ENCODE measurements around the gene TFEB.

Gene TFEB

GRCh38 chr6:41671376-41671775, 64.0 kb downstream of the TFEB start:
- no peak for DNase-seq

- no peak for DNase-seq
Observed at GRCh38 chr6:41670703-41671360, 64.6 kb downstream of the TFEB start.

GRCh38 chr6:41668968-41669367, 66.4 kb downstream of the TFEB start:
- DNase-seq = no peak

DNA sequence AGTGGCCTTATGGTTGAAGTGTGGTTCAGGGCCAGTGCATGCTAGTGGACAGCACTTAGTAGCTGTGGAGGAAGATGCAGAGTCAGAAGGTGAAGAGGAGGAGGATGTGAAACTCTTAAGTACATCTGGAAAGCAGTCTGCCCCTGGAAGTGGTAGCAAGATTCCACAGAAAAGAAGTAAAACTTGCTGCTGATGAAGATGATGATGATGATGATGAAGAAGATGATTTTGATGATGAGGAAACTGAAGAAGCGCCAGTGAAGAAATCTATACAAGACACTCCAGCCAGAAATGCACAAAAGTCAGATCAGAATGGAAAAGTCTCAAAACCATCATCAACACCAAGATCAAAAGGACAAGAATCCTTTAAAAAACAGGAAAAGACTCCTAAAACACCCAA, 68.2 kb downstream of the TFEB start:
- no peak for DNase-seq

- no peak for DNase-seq
Observed at GRCh38 chr6:41664271-41664670, 71.1 kb downstream of the TFEB start.

- no peak for DNase-seq
Observed at GRCh38 chr6:41663568-41663967, 71.8 kb downstream of the TFEB start.

GRCh38 chr6:41659935-41660334, 75.5 kb downstream of the TFEB start:
- DNase-seq = no peak

DNA sequence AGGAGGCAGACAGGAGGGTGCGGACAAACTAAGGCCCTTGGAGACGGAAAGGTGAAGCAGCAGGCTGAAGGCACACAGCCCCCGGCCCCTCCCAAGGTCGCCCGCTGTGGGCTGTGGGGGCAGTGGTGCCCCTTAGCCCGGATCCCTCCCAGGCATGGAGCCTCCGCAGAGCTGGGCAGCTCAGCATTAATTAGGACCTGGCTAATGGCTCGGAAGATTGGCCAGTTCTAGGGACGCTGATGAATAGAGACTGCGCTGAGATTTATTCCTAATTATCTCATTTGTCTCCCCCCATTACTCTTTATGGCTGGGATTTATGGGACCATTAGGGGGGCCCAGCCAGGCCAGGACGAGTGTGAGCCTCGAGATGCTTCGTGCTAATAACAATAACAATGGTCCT, 76.8 kb downstream of the TFEB start:
- DNase-seq = no peak

- DNase-seq = no peak
Observed at GRCh38 chr6:41657131-41658094, 78.0 kb downstream of the TFEB start.

DNA sequence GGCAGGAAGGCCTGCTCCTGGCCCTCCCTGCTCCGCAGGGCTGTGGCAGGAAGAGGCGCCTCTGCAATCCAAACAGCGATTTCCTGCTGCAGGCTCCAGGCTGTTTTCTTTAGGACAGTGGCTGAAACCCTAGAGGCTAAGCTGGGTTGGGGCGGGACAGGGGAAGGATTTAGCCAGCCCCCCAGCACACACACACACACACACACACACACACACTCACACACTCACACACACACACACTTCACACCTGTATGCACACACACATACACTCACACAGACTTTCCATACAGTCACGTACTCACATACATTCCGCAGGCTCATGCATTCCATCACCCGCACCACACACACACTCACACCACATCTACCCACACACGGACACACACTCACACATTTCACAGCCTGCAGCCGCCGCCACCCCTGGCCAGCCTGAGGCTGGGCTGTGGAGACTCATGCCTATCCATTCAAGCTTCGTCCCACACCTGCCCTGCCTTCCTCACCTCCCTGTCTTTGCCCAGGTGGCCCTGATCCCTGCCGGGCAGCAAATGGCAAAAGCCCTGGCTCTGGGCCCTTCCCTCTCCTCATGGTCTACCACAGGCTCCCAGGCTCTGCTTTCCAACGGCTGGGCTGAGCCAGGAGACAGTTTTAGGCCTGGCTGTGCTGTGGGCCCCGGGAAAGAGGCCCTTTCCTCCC, 79.3 kb downstream of the TFEB start:
- DNase-seq = no peak

DNA sequence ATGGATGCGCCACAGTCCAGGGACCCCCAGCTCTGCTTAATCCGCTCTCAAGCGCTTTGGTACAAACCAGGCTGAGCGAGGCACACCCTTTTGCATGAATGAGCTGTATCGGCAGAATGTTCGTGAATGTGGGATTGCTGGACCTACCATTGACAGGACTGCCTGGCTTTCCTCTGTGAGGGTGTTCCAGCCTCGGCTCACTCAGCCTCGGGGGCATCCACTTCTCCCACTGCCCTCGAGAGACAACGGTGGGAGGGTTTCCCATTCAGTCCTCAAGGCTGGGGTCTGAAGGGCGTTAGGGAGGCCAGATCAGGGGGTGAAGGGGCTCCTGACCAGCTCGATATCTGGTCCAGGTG, 79.8 kb downstream of the TFEB start:
- no peak for DNase-seq

- DNase-seq = no peak
Observed at GRCh38 chr6:41655176-41655575, 80.2 kb downstream of the TFEB start.

- no peak for DNase-seq
Observed at GRCh38 chr6:41654698-41655151, 80.7 kb downstream of the TFEB start.

- no peak for DNase-seq
Observed at GRCh38 chr6:41654151-41654697, 81.2 kb downstream of the TFEB start.

DNA sequence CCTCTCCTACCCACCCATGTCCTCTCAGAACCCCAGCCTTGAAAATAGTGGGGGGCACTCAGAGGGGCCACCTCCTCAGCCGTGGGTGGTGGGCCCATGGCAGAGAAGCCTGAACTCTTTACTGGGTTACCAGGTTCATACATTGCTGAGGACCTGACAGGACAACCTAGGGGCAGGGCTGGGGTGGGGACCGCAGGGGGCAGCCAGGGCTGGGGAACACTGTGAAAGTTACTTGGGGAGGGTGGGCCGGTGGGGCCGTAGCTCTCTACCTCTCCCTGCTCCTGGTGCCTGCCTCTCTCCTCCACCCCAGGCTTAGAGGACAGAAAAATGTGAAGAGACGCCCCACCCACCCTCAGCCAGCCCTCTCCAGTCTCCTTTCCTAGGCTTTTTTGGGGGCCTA, 81.7 kb downstream of the TFEB start:
- DNase-seq = no peak

GRCh38 chr6:41652866-41653652, 82.3 kb downstream of the TFEB start:
- DNase-seq = no peak

DNA sequence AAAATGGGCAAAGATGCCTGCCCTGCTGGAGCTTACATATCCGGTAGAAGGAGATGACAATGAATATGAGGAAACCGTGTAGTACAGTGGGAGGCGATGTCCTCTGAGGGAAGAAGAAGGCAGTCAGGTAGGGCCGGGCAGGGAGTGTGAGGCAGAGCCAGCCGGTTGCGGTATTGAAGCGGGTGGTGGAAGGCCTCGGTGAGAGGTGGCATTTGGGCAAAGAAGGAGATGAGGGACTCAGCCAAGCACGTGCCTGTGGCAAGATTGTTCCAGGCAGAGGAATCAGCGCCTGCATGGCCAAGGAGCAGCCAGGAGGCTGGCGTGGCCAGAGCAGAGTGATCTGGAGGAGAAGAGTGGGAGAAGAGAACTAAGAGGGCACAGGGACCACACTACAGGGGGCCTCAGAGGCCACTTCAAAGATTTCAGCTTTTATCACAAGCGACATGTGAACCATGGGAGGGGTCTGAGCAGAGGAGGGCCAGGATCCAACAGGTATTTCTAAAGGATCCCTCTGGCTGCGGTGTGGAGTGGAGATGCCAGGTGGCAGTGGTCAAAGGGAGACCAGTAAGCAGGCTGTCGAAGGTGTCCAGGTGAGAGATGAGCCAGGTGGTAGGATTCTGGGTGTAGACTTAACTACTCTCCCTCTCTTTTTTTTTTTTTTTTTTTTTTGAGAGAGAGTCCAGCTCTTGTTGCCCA, 83.3 kb downstream of the TFEB start:
- DNase-seq = no peak

DNA sequence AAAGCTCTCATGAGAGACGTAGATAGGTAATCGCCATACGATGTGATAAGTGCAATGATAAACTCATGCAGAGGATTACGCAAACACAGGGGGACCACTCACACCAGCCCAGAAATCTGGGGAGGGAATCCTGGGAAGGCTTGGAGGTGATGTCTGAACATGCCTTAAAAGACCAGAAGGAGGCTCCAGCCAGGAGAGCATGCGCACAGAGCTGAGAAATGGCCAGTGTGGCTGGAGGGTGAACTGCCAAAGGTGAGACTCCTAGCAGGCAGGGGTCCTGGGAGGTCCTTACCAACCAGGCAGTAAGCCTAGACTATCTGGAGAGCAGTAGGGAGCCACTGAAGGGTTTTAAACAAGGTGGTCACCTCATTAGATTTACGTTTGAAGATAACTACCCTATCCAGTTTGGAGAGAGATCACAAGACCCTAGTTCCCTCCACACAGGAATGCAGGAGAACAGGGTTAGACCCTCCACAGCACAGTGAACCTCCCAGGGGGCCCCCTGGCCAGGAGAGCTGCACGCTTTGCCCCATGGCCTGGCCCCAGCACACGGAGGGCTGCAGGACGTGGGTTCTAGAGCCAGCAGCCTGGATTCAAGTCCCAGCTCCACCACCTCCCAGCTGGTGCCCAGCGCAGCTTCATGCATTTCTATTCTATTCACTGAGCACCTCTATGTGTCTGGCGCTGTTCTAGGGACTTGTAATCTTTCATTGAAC, 84.0 kb downstream of the TFEB start:
- no peak for DNase-seq

GRCh38 chr6:41650120-41650519, 85.3 kb downstream of the TFEB start:
- no peak for DNase-seq

- DNase-seq = no peak
Observed at GRCh38 chr6:41649596-41649995, 85.8 kb downstream of the TFEB start.

- DNase-seq = no peak
Observed at GRCh38 chr6:41648921-41649320, 86.5 kb downstream of the TFEB start.
